HG03175 (cell line): ENCODE data around the gene C1RL.

Experiments
- ATAC-seq: cut with Tn5 transposase; IDR thresholded peaks from one replicate; pipeline ENCODE4 v1.9.1; 2021; ENCODE audit warnings: mild to moderate bottlenecking, moderate library complexity; ENCODE audit not compliant: unreplicated experiment

C1RL gene

DNA sequence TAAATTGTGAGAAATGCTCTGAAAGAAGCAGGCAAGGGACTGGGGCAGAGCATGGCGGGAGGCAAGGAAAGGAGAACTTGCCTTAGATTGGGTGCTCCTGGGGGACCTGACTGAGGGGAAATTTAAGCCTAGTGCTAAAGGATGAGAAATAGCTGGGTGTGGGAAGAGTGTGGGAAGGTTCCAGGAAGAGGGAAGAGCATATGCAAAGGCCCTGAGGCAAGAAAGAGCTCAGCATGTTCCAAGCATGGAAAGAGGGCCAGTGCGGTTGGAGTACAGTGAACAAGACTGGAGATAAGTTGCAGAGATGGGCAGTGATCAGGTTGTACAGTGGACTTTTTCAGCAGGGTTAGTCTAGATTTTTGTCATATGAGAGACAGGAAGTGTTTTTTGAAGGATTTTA is 30.2 kb upstream of the C1RL start:
- no peak for ATAC-seq

DNA sequence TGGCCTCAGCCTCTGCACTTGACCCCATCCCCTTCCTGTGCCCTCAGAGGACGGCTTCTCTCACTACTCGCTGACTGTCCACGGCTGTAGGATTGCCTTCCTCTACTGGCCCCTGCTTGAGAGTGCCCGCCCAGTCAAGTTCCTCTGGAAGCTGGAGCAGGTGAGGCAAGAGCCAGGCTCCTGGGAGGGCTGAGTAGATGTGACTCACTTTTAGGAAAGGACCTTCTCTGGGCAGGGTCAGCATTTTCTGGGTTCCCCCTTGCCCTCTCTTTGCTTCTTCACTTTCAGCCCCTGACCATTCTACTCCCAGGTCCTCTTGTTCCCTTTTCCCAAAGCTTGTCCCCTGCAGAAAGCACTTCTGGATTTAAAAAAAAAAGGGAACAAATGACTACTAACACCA is 28.9 kb upstream of the C1RL start:
- ATAC-seq: no peak

DNA sequence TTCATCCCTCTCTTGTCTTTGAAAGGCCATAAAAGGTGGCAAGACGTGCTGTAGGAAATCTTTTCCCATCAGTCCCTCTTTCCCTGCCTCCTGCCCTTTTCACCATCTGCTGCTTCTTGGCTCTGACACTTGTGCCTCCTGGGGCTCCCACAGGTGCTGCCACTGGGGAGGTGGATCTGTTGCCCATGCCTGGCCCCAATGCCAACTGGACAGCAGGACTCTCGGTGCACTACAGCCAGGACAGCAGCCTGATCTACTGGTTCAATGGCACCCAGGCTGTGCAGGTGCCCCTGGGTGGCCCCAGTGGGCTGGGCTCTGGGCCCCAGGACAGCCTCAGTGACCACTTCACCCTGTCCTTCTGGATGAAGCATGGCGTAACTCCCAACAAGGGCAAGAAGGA is 27.7 kb upstream of the C1RL start:
- no peak for ATAC-seq

DNA sequence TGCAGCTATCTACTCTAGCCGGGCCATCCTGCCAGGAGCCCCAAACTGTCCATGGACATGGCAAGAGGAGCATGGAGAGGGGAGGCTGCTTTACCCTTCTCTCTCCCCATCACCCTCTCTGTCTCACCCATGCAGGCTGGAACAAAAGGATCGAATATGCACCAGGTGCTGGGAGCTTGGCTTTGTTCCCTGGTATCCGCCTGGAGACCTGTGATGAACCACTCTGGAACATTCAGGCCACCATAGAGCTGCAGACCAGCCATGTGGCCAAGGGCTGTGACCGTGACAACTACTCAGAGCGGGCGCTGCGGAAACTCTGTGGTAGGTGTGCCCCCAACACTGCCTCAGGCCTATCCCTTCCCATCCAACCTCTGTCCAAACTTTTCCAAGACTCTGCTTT is 27.1 kb upstream of the C1RL start:
- no peak for ATAC-seq

DNA sequence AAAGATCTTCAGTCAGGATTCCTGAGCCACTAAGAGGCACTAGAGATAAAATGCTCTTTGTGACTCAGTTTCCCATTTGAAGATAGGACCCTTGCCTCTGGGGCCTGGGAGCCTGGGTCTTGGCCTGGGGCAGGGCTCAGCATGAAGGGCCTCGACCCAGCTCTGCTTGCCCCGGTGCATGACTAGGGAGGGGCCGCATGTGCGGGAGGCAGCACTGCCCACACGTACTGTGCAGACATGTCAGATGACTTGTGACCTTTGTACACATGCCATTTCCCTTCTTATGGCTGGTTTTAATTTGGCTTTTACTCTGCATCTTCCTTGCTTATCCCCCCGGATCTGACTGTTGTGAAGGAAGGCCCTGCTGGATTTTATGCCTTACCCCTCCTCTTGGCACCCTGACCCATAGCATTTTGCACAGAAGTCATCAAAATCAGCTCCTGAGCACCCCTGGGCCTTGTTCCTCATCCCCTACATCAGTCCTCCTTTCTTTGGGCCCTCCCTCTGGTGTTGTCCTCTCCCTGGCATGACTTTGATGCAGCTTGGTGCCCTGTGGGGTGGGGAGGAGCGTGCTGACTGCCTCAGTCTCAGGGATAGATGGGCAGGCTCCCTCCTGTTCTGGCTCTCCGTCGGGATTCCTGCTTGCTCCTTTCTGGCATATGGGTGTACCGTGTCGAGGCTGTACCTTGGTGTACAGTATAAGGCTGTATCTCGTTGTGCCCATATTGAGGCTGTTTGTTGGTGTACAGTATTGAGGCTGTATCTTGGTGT is 25.6 kb upstream of the C1RL start:
- ATAC-seq: no peak

DNA sequence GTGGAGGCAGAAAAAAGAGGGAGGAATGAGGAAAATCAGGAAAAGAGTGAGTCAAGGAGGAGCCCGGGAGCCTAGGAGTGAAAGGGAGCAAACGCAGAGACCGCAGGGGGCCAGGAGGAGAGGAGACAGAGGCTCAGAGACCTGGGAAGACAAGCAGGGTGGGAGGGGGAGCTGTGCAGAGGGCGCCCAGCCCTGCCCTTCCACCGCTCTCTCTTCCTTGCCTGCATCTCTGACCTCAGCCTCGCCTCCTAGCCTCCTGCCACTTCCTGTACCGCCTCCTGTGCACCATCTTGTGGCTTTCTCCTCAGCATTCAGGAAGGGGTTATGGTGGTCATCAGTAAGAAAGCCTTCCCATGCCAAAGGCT is 22.5 kb upstream of the C1RL start:
- ATAC-seq: no peak

DNA sequence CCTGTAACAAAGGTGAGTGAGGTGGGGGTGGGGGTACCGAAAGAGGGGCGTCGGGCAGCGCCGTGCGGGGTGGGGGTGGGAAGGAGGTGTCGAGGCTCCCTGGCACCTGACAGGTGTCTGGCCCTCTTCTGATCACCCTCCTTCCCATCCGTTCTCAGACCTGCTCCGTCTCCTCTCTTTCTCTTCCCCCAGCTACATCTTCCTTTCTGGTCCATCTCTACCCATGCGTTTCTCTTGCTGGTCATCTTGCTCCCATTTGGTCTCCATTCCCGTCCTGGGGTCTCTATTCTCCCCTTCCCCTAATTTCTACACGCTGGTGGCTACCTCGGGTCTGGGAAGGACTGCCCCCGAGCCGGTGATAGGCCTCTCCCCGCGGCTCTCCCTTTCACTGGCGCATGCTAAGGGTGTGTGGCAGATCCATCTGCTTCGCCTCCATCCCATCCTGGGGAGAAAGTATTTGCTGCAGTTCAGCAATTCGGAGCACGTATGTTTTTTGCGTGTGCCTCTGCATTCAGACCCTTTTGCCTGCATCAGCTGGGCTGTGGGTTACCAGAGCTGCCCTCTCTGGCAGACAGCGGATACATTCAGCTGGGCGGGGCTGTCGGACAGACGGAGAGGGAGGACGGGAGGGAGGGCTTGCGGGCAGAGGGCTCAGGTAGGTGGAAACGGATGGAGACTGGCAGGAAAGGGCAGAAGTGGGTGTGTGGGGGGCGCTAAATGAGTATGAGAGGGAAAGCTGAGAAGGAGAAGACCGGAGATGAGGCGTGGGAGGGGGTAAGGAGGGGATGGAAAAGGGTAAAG is 21.9 kb upstream of the C1RL start:
- ATAC-seq: no peak

DNA sequence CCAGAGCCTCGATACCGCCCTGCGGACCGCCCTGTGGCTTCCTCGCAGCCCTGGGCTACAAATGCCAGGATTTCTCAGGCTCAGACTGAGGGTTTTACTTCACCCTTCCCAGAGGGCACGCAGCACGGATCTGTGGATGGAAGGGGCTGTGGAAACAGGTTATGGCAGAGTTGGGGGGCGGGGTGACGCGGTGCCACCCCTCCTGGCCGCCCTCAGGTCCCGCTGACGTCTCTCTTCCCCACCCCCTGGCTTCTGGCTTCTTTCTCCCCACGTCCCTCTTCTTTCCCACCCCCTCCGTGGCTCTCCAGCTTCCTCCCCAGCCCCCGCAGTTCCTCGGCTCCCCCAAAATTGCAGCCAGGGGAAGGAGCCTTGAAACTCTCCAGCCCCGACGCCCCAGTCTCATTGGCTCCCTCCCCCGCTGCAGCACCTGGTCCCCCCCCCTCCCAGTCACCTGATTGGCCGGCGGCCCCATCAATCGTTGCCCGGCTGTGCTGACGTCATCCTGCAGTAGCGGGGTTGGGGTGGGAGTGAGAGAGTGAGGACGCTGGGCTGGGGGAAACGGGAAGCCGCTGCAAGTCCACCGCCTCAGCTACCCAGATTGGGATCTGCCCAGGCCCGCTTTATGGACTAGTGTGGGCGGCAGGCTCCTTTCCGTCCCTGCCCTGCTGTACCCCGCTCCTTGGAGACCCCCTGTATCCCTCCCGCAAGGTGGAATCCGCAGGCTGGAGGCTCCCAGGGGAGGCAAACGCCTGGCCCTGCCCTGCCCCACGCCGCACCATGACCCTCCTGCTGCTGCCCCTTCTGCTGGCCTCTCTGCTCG is 21.1 kb upstream of the C1RL start, which contains the start of gene CLSTN3:
TSS of gene CLSTN3 (plus strand) at position 500 of the 820 bp plus-strand sequence. CDS start at position 778, 278 bp downstream.
- ATAC-seq: peak; percentile 71

DNA sequence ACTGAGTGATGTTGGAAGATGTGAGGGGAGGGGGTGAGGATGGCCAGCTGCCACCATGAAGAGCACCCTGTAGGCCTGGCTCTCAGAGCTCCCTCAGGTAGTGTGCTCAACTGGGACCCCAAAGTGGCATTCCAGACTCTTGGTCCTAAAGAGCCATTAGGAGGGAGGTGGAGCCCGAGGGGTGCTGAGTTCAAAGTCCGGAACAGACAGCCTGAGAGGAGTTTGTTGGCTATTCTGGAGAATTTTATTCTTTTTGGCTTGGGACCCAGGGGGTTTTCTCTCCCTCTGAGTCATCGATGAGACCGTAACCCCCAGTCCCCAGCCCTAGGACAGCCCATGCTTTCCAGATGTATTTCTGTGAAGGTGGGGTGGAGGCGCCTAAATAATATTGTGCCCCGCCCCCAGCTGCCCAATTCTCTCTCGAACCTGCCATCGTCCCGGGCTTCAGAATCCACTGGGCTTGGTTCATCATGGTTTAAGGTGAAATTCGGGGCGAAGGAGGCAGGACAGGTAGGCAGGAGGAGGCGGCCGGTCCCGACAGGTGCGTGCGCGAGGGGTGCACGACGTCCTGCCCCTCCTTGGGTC is 20.4 kb upstream of the C1RL start:
- peak; percentile 26 for ATAC-seq

DNA sequence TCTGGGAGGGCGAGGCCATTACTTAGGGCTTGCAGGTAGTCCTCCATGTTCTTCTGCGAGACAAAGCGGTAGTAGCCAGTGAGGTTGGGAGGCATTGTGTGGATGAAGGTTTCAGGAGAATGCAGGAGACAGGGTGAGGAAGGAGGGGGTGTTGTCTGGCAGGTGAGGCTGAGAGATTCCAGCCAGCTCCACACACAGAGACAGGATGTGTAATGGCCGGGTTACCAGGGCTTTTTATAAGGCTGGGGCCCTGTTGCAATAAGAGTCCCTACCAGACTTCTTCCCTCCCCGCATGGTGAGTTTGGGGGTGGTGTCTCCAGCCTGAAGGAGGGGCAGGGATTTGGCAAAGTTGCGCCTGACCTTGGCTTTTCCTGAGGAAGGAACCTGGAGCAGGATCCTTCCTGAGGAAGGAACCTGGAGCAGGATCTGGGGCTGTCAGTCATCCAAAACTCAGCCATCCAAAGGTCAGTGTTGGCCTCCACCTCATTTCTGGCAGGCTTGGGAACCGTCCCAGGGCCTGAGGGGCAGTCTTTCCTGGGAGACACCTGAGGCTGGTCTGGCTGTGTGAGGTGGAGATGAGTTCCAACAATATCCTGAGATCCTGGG is 19.8 kb upstream of the C1RL start, which contains the start of gene RBP5:
TSS of gene RBP5 (minus strand) at position 209 of the 606 bp plus-strand sequence. CDS start at position 95, 114 bp downstream.
- no peak for ATAC-seq

DNA sequence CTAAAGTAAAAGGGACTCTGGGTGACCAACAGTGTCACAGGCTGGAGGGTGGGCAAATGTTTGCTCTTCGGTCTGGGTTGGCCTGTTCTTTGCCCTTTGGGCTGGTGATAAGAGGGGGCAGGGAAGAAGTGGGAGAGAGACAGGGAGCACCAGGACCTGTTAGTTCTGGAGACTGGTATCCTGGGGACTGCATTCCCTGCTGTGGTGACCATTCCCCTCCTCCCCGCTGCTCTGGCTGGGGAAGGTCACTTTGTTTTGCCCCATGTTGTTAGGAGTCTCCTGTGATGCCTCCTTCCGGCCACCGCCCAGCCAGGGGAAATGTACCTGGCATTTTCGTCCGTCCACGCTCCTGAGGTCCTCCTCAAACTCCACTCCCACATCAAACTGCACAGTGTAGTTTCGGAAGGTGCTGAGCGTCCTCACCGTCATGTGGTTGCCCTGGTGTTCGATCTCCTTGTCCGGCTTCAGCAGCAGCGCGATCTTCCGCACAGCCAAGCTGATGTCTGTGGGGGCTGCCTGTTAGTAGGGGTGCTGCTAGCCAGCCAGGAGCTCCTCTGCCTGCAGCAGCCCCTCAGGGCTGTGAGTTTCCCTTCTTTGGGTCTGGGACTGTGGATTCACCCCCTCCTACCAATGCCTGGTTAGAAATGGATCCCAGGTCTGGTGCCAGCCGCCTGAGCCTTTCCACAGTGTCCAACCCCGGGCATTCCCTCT is 19.1 kb upstream of the C1RL start:
- no peak for ATAC-seq

DNA sequence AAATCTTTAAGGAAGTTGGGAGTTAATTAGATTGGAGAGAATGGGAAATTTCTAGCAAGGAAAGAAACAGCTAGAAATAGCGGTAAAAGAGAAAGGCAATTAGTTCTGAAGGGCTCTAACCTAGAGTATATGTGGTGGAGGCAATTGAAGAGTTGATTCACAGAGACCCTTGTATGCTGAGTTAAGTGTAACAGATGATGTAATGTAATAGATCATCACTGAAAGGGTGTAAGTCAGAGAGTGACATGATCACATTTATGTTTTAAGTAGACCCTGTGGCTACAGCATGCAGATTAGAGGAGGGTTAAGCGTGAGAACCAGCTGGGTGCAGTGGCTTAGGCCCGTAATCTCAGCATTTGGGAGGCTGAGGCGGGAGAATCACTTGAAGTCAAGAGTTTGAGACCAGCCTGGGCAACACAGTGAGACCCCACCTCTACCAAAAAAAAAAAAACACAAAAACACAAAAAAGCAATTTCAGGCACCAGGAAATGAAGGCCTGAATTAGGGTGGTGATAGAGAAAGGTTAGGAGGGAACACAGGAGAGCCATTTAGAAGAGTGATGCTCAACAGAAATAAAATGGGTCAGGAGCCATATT is 16.7 kb upstream of the C1RL start:
- no peak for ATAC-seq

DNA sequence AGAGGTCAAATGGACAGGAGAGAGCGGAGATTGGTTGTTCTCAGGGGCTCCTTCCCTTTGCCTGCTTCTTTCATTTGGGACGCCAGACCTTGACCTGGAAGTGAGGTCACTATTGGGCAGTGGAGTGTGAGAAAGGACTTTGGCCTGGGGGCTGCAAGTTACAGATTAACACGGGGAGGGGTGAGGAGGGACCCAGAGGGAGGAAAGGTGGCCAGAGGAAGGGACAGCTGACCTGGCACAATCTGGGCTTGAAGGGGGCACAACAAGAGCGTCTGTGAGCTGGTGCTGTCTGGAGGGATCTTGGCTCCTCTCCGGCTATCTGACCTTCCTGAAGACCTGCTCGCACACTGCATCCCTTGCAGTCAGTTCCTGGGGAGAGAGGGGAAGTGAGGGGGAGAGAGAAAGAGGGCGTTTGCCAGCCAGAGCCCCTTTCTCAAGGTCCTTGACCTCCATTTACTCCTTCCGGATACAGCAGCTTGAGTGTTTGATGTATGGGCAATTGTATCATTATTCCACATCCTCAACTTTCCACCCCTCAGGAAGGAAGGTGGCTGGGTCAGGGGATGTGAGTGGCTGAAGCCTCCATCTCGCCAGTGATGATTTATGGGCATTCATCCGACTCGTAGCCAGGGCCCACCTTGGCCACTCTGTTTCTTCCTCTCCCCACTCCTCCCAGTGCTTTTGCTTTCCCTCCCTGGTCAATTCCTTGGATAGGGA is 14.9 kb upstream of the C1RL start:
- ATAC-seq: no peak

DNA sequence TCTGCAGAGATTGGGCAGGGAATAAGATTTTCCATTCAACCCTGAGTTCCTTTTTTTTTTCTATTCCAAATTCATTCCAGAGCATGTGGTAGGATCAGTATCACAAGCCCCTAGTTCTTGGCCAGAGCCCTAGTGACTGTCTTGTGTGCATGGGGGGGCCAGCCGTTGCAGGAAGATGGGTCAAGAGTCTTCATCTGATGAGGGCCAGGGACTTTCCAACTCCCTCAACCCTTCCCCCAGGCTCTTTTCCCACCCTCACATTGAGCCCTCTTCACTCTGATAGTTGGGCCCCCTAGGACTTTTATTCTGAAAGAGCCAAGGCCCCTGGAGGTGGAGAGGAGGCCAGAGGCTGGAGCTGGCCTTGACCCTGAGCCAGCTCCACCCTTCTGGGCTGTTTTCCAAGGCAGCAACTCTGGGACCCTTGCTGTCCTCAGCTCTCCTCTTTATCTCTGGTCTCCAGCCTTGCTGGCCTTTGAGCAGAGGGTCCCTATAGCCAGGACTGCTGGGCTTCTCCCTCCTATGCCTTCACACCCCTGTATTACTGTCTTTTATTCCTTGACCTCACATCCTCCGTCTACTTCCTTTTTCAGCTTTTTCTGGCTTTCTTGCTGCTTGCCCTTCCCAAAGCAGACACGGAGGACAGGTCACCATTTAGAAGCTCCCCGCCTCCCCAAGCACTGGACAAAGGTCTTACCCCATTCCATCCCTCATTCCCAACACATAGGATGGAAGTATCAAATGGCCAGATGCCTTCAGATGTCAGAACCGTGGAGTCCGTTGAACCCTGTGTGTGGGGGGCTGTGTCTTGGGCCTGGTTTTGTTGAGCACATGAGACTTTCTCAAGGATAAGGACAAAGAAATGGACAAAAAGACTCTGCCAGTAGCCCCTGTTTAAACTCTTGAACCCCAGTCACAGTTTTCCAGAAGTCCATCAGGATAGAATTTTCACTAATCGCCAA is 14.1 kb upstream of the C1RL start:
- no peak for ATAC-seq

DNA sequence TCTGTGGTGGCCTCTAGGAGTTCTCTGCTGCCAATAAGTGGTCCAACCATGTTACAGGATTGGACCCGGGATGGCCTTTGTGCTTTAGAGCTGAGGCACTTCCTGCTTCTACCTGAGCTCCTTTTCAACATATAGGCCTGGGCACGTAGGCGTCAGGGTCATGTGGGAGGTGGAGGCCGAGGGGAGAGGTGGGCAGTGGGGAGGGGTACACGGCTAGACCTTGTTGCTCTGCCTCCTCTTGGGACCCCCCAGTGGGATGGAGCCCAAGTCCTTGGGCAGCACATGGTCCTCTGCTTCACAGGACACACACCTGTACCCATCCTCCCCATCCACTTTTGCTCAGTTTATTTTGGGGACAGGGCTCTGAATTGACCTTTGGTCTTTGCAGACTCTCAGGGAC is 12.3 kb upstream of the C1RL start:
- no peak for ATAC-seq

DNA sequence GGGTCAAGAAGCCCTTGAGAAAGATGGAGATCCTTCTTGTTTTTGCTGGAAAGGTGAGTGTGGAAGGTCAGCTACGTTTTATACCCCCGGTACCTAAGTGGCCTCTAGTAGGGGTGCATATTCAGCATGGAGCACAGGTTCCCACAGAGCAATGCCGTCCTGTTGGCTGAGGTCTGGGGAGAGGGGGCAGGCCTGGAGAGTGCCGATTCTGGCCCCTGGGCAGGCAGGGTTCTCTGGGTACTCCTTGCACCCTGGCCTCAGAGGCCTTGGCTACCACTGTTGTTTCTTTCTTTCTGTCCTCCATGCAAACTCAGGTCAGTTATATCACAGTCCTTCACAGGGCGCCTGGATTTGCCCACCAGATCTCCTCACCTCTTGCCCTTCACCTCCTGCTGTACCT is 11.2 kb upstream of the C1RL start:
- no peak for ATAC-seq

DNA sequence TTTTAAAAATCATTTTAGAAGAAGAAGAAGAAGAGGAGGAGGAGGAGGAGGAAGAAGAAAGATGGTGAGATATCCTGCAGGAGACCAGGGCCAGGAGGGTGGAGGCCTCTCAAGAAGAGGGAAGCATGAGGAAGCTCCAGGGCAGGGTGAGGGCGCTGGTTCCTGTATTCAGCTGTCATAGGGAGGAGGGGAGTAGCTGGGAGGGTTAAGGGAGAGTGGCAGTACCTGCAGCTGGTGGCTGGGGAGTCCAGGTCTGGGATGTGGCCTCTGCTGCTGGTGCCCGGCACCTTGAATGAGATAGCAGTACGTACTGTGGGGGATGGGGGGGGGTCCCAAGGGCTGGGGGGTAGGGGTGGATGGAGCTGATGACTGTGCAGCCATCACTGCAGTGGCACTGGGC is 9.9 kb upstream of the C1RL start:
- ATAC-seq: no peak

DNA sequence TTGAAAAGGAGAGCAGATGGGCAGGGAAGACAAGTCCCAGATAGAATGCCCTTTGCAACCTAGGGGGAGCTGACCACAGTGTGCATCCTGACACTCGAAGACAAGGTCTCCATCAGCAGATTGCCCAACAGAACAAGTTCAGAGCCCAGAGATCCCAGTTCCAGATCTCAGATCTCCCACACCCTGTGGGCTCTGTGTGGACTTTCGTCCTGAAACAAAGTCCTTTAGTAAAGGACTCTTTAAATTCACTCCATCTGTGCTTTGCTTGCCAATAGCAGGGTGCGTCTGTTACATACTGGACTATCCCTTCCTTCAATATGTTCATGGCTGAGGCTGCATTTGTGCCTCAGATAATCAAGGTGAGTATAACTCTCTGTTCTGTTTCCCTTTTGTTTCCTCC is 8.7 kb upstream of the C1RL start:
- ATAC-seq: no peak
